H9 (cell line): Measurements from ENCODE around the gene GAL3ST3. TPM values are rescaled to one million over a fixed set of nuclear protein-coding genes. Genes with fewer than 3 reads are reported as not detected.
A peak's percentile ranks its signal among the peaks of the same experiment; 100 is the strongest.

Experiments used
- DNase-seq: peaks from one replicate; pipeline ENCODE4 v3.0.0-alpha.2; 2017
- H2AFZ ChIP-seq: one replicate; pipeline ENCODE4 v1.6.1; 2013; ENCODE audit warnings: mild to moderate bottlenecking, low read length, control low read depth, moderate library complexity
- H2AK5ac ChIP-seq: 2 replicates; pipeline ENCODE4 v1.6.1; 2013; ENCODE audit warnings: low read length, control low read depth, mixed read lengths; ENCODE audit not compliant: insufficient read length
- H2BK120ac ChIP-seq: one replicate; pipeline ENCODE4 v1.6.1; 2013; ENCODE audit warnings: low read depth, mild to moderate bottlenecking, low read length, control low read depth, inconsistent platforms; ENCODE audit not compliant: poor library complexity, severe bottlenecking
- H2BK12ac ChIP-seq: 2 replicates; pipeline ENCODE4 v1.6.1; 2013; ENCODE audit warnings: low read length, control low read depth, mixed read lengths, low read depth; ENCODE audit not compliant: insufficient read length
- H2BK15ac ChIP-seq: 2 replicates; pipeline ENCODE4 v1.6.1; 2013; ENCODE audit warnings: low read depth, low read length, control low read depth
- H2BK20ac ChIP-seq: one replicate; pipeline ENCODE4 v1.6.1; 2013; ENCODE audit warnings: low read depth, mild to moderate bottlenecking, low read length, control low read depth, inconsistent platforms; ENCODE audit not compliant: poor library complexity, severe bottlenecking
- H2BK5ac ChIP-seq: 2 replicates; pipeline ENCODE4 v1.6.1; 2013; ENCODE audit warnings: low read length, control low read depth, mixed read lengths; ENCODE audit not compliant: insufficient read length
- H3K14ac ChIP-seq: 2 replicates; pipeline ENCODE4 v1.6.1; 2013; ENCODE audit warnings: low read length, control low read depth; ENCODE audit not compliant: insufficient read depth
- H3K18ac ChIP-seq: 2 replicates; pipeline ENCODE4 v1.6.1; 2013; ENCODE audit warnings: low read depth, mild to moderate bottlenecking, mixed read lengths, low read length, control low read depth; ENCODE audit not compliant: insufficient read length
- H3K23ac ChIP-seq: 2 replicates; pipeline ENCODE4 v1.6.1; 2013; ENCODE audit warnings: low read length, control low read depth, mixed read lengths, low read depth; ENCODE audit not compliant: insufficient read length
- H3K23me2 ChIP-seq: 2 replicates; pipeline ENCODE4 v1.6.1; 2013; ENCODE audit warnings: low read depth, mild to moderate bottlenecking, mixed read lengths, low read length, control low read depth; ENCODE audit not compliant: insufficient read length, poor library complexity, severe bottlenecking
- H3K27ac ChIP-seq: 2 replicates; pipeline ENCODE4 v1.5.1; 2013; ENCODE audit warnings: low read length, control low read depth, mixed read lengths, low read depth; ENCODE audit not compliant: insufficient read length
- H3K27me3 ChIP-seq: 2 replicates; pipeline ENCODE4 v1.6.1; 2013; ENCODE audit warnings: low read length, control low read depth, inconsistent platforms; ENCODE audit not compliant: insufficient read depth
- H3K4ac ChIP-seq: 2 replicates; pipeline ENCODE4 v1.6.1; 2013; ENCODE audit warnings: low read depth, mild to moderate bottlenecking, control low read depth, inconsistent platforms, low read length, moderate library complexity
- H3K4me1 ChIP-seq: 2 replicates; pipeline ENCODE4 v1.6.1; 2013; ENCODE audit warnings: low read length, control low read depth, inconsistent platforms; ENCODE audit not compliant: insufficient read depth
- H3K4me2 ChIP-seq: 2 replicates; pipeline ENCODE4 v1.6.1; 2013; ENCODE audit warnings: low read length, control low read depth, mixed read lengths; ENCODE audit not compliant: insufficient read length, insufficient read depth
- H3K56ac ChIP-seq: 2 replicates; pipeline ENCODE4 v1.6.1; 2013; ENCODE audit warnings: low read depth, mild to moderate bottlenecking, mixed read lengths, low read length, control low read depth; ENCODE audit not compliant: insufficient read length
- H3K79me1 ChIP-seq: 2 replicates; pipeline ENCODE4 v1.6.1; 2013; ENCODE audit warnings: low read depth, mild to moderate bottlenecking, moderate library complexity, low read length, control low read depth, inconsistent platforms; ENCODE audit not compliant: insufficient read depth, poor library complexity, severe bottlenecking
- H3K79me2 ChIP-seq: 2 replicates; pipeline ENCODE4 v1.6.1; 2013; ENCODE audit warnings: low read length, control low read depth, inconsistent platforms; ENCODE audit not compliant: insufficient read depth
- H3K9ac ChIP-seq: 2 replicates; pipeline ENCODE4 v1.6.1; 2013; ENCODE audit warnings: low read length, control low read depth, mixed read lengths; ENCODE audit not compliant: insufficient read length; ENCODE audit errors: extremely low read depth
- H3K9me3 ChIP-seq: one replicate; pipeline ENCODE4 v1.6.1; 2013; ENCODE audit warnings: low read depth, low read length, inconsistent platforms; ENCODE audit not compliant: control insufficient read depth
- H3T11ph ChIP-seq: one replicate; pipeline ENCODE4 v1.6.1; 2013; ENCODE audit warnings: mild to moderate bottlenecking, low read length, control low read depth, inconsistent platforms
- H4K20me1 ChIP-seq: one replicate; pipeline ENCODE4 v1.6.1; 2013; ENCODE audit not compliant: control insufficient read depth, insufficient read length, insufficient read depth
- H4K5ac ChIP-seq: 2 replicates; pipeline ENCODE4 v1.6.1; 2013; ENCODE audit warnings: low read depth, mild to moderate bottlenecking, mixed read lengths, low read length, control low read depth; ENCODE audit not compliant: insufficient read length
- H4K8ac ChIP-seq: replicated peaks from 2 replicates; pipeline ENCODE4 v1.6.1; 2013; ENCODE audit warnings: low read length, control low read depth, mixed read lengths, low read depth; ENCODE audit not compliant: insufficient read length
- H4K91ac ChIP-seq: 2 replicates; pipeline ENCODE4 v1.6.1; 2013; ENCODE audit warnings: low read depth, mild to moderate bottlenecking, moderate library complexity, mixed read lengths, low read length, control low read depth; ENCODE audit not compliant: insufficient read length
- H3K27ac Mint-ChIP-seq, 3 experiments: 2 replicates in 2 of 3; 3 replicates in 1 of 3; pipeline ENCODE4 v1.8.0; 2020 to 2021; ENCODE audit warnings: mixed read lengths in 3 of 3, mild to moderate bottlenecking in 1 of 3, moderate library complexity in 1 of 3
- H3K27me3 Mint-ChIP-seq: 2 replicates; pipeline ENCODE4 v1.8.0; 2021; ENCODE audit warnings: low read depth, mild to moderate bottlenecking, moderate library complexity, mixed read lengths
- H3K36me3 Mint-ChIP-seq, 3 experiments: 2 replicates in 2 of 3; 3 replicates in 1 of 3; pipeline ENCODE4 v1.8.0; 2020 to 2021; ENCODE audit warnings: low read depth in 3 of 3, mixed read lengths in 3 of 3; ENCODE audit not compliant: insufficient read depth in 1 of 3
- H3K4me1 Mint-ChIP-seq, 2 experiments: 2 replicates each; pipeline ENCODE4 v1.8.0; 2020; ENCODE audit warnings: mixed read lengths in 2 of 2
- H3K4me3 Mint-ChIP-seq, 2 experiments: 2 replicates in 1 of 2; 3 replicates in 1 of 2; pipeline ENCODE4 v1.8.0; 2020 to 2021; ENCODE audit warnings: mild to moderate bottlenecking in 2 of 2, mixed read lengths in 2 of 2, moderate library complexity in 1 of 2
- H3K9me3 Mint-ChIP-seq, 2 experiments: 2 replicates in 1 of 2; 3 replicates in 1 of 2; pipeline ENCODE4 v1.8.0; 2020; ENCODE audit warnings: mild to moderate bottlenecking in 2 of 2, mixed read lengths in 2 of 2, moderate library complexity in 1 of 2
- WGBS: extraction: QIAGEN DNeasy Blood & Tissue Kit; methylation state at CpG from one replicate; pipeline ENCODE4 v1.1.7; 2013; ENCODE audit warnings: missing lambda C conversion rate, low lambda C conversion rate, mixed read lengths; ENCODE audit not compliant: insufficient read length; ENCODE audit errors: extremely low coverage; 5-methylcytosine and 5-hydroxymethylcytosine counted together
- total RNA-seq: library from RNA; stranded (reverse); gene quantifications from 2 replicates; pipeline ENCODE4 v1.2.1, GENCODE V29; 2021
- TF ChIP-seq, protein P1 (sequence below): fragments of 200-600 bp; sonication (generic); conservative IDR thresholded peaks from 3 replicates; pipeline ENCODE4 v1.8.0; 2021; ENCODE audit warnings: antibody characterized with exemption, mild to moderate bottlenecking

Gene GAL3ST3
- total RNA-seq, 1 experiment from 2014 or later = 17.2 TPM

DNA sequence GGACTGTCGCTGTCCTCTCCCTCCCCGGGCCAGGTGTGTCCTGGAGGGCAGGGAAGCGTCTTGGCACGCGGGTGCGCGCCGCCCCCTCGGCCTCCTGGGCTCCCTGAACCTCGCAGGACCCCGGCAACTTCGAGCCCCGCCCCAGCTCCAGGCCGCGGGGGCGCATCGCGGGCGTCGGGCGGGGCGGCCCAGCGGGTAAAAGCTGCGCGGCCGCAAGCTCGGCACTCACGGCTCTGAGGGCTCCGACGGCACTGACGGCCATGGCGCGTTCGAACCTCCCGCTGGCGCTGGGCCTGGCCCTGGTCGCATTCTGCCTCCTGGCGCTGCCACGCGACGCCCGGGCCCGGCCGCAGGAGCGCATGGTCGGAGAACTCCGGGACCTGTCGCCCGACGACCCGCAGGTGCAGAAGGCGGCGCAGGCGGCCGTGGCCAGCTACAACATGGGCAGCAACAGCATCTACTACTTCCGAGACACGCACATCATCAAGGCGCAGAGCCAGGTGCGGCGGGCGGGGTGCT, 37.1 kb downstream of the GAL3ST3 start, which contains the start of gene CST6:
CST6 (plus strand) TSS at position 224 of the 519 bp plus-strand sequence; CDS start at position 261, 37 bp downstream.
- Histone ChIP-seq H2BK5ac (no peak within 1 kb of the TSS), H3K27me3 (peaks cover 4% of the 10 kb centered on the region; the same call in 1 of the 2 replicates), H3K23ac (no peak within 1 kb of the TSS), H3K14ac (peak within 1 kb of the TSS; percentile 8; the same call in 1 of the 2 replicates), H2AK5ac (no peak within 1 kb of the TSS), H3T11ph (no peak within 1 kb of the TSS), H4K5ac (no peak within 1 kb of the TSS), H3K18ac (no peak within 1 kb of the TSS), H3K4me1 (no peaks in the 10 kb centered on the region), H2AFZ (no peak within 1 kb of the TSS), H3K27ac (no peak within 1 kb of the TSS), H4K20me1 (no peaks in the 10 kb centered on the region), H3K4me2 (peak within 1 kb of the TSS; percentile 38), H3K4ac (no peak within 1 kb of the TSS), H3K9me3 (no peaks in the 10 kb centered on the region), H2BK12ac (no peak within 1 kb of the TSS), H3K56ac (no peak within 1 kb of the TSS), H2BK120ac (no peak within 1 kb of the TSS), H2BK20ac (no peak within 1 kb of the TSS), H3K23me2 (peaks cover 5% of the 10 kb centered on the region), H4K8ac (no peak within 1 kb of the TSS), H3K9ac (no peak within 1 kb of the TSS), H3K79me1 (no peaks in the 10 kb centered on the region), H4K91ac (no peak within 1 kb of the TSS), H3K79me2 (no peaks in the 10 kb centered on the region), H2BK15ac (no peak within 1 kb of the TSS)
- H3K9me3 Mint-ChIP-seq = no peaks in the 10 kb centered on the region
- no peaks in the 10 kb centered on the region for H3K36me3 Mint-ChIP-seq
- DNase-seq = peak; percentile 63
- no CpG with 5 or more reads among the region's 61 CpGs for WGBS
- peaks cover 12 to 25% of the 10 kb centered on the region in 2 experiments for H3K4me1 Mint-ChIP-seq
- TF ChIP-seq, protein P1, sequence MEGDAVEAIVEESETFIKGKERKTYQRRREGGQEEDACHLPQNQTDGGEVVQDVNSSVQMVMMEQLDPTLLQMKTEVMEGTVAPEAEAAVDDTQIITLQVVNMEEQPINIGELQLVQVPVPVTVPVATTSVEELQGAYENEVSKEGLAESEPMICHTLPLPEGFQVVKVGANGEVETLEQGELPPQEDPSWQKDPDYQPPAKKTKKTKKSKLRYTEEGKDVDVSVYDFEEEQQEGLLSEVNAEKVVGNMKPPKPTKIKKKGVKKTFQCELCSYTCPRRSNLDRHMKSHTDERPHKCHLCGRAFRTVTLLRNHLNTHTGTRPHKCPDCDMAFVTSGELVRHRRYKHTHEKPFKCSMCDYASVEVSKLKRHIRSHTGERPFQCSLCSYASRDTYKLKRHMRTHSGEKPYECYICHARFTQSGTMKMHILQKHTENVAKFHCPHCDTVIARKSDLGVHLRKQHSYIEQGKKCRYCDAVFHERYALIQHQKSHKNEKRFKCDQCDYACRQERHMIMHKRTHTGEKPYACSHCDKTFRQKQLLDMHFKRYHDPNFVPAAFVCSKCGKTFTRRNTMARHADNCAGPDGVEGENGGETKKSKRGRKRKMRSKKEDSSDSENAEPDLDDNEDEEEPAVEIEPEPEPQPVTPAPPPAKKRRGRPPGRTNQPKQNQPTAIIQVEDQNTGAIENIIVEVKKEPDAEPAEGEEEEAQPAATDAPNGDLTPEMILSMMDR = no peak
- no peak within 1 kb of the TSS for H3K4me3 Mint-ChIP-seq
- no peaks in the 10 kb centered on the region; the same call in 1 of the 2 replicates for H3K27me3 Mint-ChIP-seq
- no peak within 1 kb of the TSS for H3K27ac Mint-ChIP-seq
